Breast epithelium (tissue), 4 donors: Measurements from ENCODE around the gene CDH16. TPM values are rescaled to one million over a fixed set of nuclear protein-coding genes. Genes with fewer than 3 reads are reported as not detected.

Source experiments
- DNase-seq, 2 donors: peaks; one replicate each; pipeline ENCODE4 v3.0.0-alpha.2; 2019; ENCODE audit warnings: low spot score in 2 of 2
- H3K27ac ChIP-seq, 2 donors: fragments of 200-600 bp; sonication (generic) in 1 of 2; one replicate each; pipeline ENCODE4 v1.5.1; 2016 to 2019; ENCODE audit warnings: mild to moderate bottlenecking in 1 of 2
- H3K27me3 ChIP-seq, 2 donors: fragments of 200-600 bp; sonication (generic) in 1 of 2; one replicate each; pipeline versions ENCODE4 v1.5.1 to v1.6.0; 2017 to 2019; ENCODE audit warnings: control low read depth in 1 of 2, mild to moderate bottlenecking in 1 of 2
- H3K36me3 ChIP-seq: fragments of 200-600 bp; one replicate; pipeline ENCODE4 v1.5.1; 2019
- H3K4me1 ChIP-seq, 2 donors: fragments of 200-600 bp; sonication (generic); one replicate each; pipeline ENCODE4 v1.5.1; 2016 to 2019; ENCODE audit warnings: control low read depth in 1 of 2
- H3K4me3 ChIP-seq, 3 donors: fragments of 200-600 bp; sonication (generic); 1 replicate in 2 of 3; 2 replicates in 1 of 3; pipeline ENCODE4 v1.5.1; 2016 to 2019; ENCODE audit warnings: mild to moderate bottlenecking in 3 of 3, moderate library complexity in 2 of 3
- H3K9me3 ChIP-seq, 2 donors: fragments of 200-600 bp; sonication (generic) in 1 of 2; one replicate each; pipeline ENCODE4 v1.5.1; 2016 to 2019; ENCODE audit warnings: control low read depth in 1 of 2
- CTCF ChIP-seq, 3 donors: fragments of 450-650 bp; IDR thresholded peaks; one replicate each; pipeline ENCODE4 v1.5.1; 2016 to 2017; ENCODE audit warnings: antibody characterized with exemption in 3 of 3, mild to moderate bottlenecking in 3 of 3, moderate library complexity in 3 of 3
- POLR2A ChIP-seq: fragments of 450-650 bp; IDR thresholded peaks from one replicate; pipeline ENCODE4 v1.6.1; 2016; ENCODE audit warnings: antibody characterized with exemption, mild to moderate bottlenecking, moderate library complexity
- POLR2AphosphoS5 ChIP-seq, 3 donors: sonication (generic); formaldehyde crosslinking; IDR thresholded peaks; one replicate each; pipeline ENCODE4 v1.6.1; 2017; ENCODE audit warnings: antibody characterized with exemption in 3 of 3
- intact Hi-C: fragments of 100-400 bp; cut with DNase I; formaldehyde crosslinking; loops from one replicate; pipeline ENCODE4 v1.15.1; 2023; ENCODE audit warnings: low total_unique reads
- total RNA-seq, 3 donors: library from RNA; depleted of rRNA; stranded (reverse); fragments of >200 nt; gene quantifications; one replicate each; pipeline ENCODE4 v1.1.0, GENCODE V29; 2016

CDH16 gene
- total RNA-seq, 3 donors from 2014 or later: not detected

- DNase-seq: peak; percentile 94 to 96
- H3K9me3 ChIP-seq: no peaks in the 10 kb centered on the region
- H3K27me3 ChIP-seq: no peaks in the 10 kb centered on the region
- H3K4me3 ChIP-seq: peak within 1 kb of the TSS; percentile 84 to 89 (median 88)
- no peaks in the 10 kb centered on the region for H3K36me3 ChIP-seq
- intact Hi-C loops: no loop called here
- H3K27ac ChIP-seq: peak within 1 kb of the TSS; percentile 80 to 83
- TF ChIP-seq POLR2AphosphoS5 (IDR thresholded peaks at IDR 0.05) (peak; percentile 10 to 88 (median 33)), POLR2A (peak; percentile 65), CTCF (IDR thresholded peaks at IDR 0.05) (no peak)
- H3K4me1 ChIP-seq: no peaks in the 10 kb centered on the region
Measured at GRCh38 chr16:66880288-66881013, 38.2 kb downstream of the CDH16 start, which contains the start of gene PDP2. TSS of gene PDP2 (plus strand) at chr16:66880515. CDS start at chr16:66884285, 3,770 bp downstream.

- H3K36me3 ChIP-seq: no peaks in the 10 kb centered on the region
- no peak for DNase-seq
- intact Hi-C loops: loop anchor here (1.0 kb wide), 1 partner anchor 35 kb away; no protein-coding TSS in a partner anchor
- H3K27me3 ChIP-seq: no peaks in the 10 kb centered on the region
- no peaks in the 10 kb centered on the region for H3K9me3 ChIP-seq
- TF ChIP-seq POLR2AphosphoS5 (IDR thresholded peaks at IDR 0.05): no peak
- no peak for TF ChIP-seq CTCF (IDR thresholded peaks at IDR 0.05)
- no peak for TF ChIP-seq POLR2A
- H3K27ac ChIP-seq: no peak overlapping the region
- H3K4me1 ChIP-seq: no peaks in the 10 kb centered on the region
- H3K4me3 ChIP-seq: no peak overlapping the region
Measured at GRCh38 chr16:66878067-66878466, 40.6 kb downstream of the CDH16 start.

- TF ChIP-seq POLR2A: no peak
- TF ChIP-seq POLR2AphosphoS5 (IDR thresholded peaks at IDR 0.05): no peak
- TF ChIP-seq CTCF (IDR thresholded peaks at IDR 0.05): no peak
- DNase-seq: no peak
- Histone ChIP-seq H3K27ac (peak overlapping the region; percentile 8 to 35), H3K4me1 (no peaks in the 10 kb centered on the region), H3K27me3 (no peaks in the 10 kb centered on the region), H3K36me3 (no peaks in the 10 kb centered on the region), H3K4me3 (no peak overlapping the region), H3K9me3 (no peaks in the 10 kb centered on the region)
- intact Hi-C loops: no loop called here
Measured at GRCh38 chr16:66874079-66874775, 44.5 kb downstream of the CDH16 start.

- Histone ChIP-seq H3K27ac (peak overlapping the region; percentile 46 to 79), H3K9me3 (no peaks in the 10 kb centered on the region), H3K36me3 (no peaks in the 10 kb centered on the region), H3K27me3 (no peaks in the 10 kb centered on the region), H3K4me3 (peak overlapping the region in 1 of 3 donors; percentile 56), H3K4me1 (no peaks in the 10 kb centered on the region)
- DNase-seq: no peak
- intact Hi-C loops: no loop called here
- TF ChIP-seq CTCF (IDR thresholded peaks at IDR 0.05): no peak
- no peak for TF ChIP-seq POLR2A
- TF ChIP-seq POLR2AphosphoS5 (IDR thresholded peaks at IDR 0.05): no peak
Measured at GRCh38 chr16:66873685-66874055, 45.0 kb downstream of the CDH16 start.
